Activated naive CD4-positive, alpha-beta T cell treated with anti-CD3 and anti-CD28 coated beads, Interleukin-2, amount 10 ng/mL, durations not matched to agents 7 days and 5 days (primary cell): ENCODE results near the gene PROSER2.

Experiments
- CTCF ChIA-PET: fragments of 350-600 bp; sonication (Branson Sonifier 250); formaldehyde crosslinking; loops from one replicate; lab custom pipeline; 2021; ENCODE audit warnings: antibody characterized with exemption; lab: Charles Lee
- DNase-seq: peaks from one replicate; pipeline ENCODE4 v3.0.0-alpha.2; 2020
- H3K27ac Mint-ChIP-seq: one replicate; pipeline ENCODE4 v1.8.0; 2021; ENCODE audit warnings: mild to moderate bottlenecking, moderate library complexity, mixed read lengths
- H3K27me3 Mint-ChIP-seq: one replicate; pipeline ENCODE4 v1.8.0; 2021; ENCODE audit warnings: mild to moderate bottlenecking, mixed read lengths
- H3K36me3 Mint-ChIP-seq: one replicate; pipeline ENCODE4 v1.8.0; 2021; ENCODE audit warnings: mixed read lengths
- H3K4me1 Mint-ChIP-seq: one replicate; pipeline ENCODE4 v1.8.0; 2021; ENCODE audit warnings: mixed read lengths
- H3K4me3 Mint-ChIP-seq: one replicate; pipeline ENCODE4 v1.8.0; 2021; ENCODE audit warnings: mild to moderate bottlenecking, moderate library complexity, mixed read lengths
- H3K9me3 Mint-ChIP-seq: one replicate; pipeline ENCODE4 v1.8.0; 2021; ENCODE audit warnings: mixed read lengths

PROSER2 gene

DNA sequence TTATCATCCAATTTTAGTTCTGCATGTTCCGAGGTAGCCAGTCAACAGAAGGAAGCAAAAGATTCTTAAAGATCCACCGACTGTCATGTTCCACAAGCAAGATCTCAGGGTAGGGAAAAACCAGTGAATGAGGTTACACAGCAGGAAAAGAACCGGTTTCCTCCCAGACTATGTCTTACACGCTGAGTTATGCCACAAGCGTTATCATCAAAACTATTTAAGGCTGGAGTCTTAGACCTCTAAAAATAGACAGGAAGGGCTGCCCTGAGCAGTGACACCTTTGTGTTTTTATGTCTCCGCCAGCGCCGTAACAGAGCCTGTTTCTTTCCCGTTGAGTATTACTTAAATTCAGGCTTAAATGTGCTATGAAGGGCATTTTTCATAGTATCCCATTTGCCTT lies 48.3 kb downstream of the PROSER2 start:
- Mint-ChIP-seq H3K4me3 (no peak overlapping the region), H3K27me3 (peaks cover 62% of the 10 kb centered on the region), H3K27ac (no peak overlapping the region), H3K4me1 (peaks cover 23% of the 10 kb centered on the region), H3K36me3 (no peaks in the 10 kb centered on the region), H3K9me3 (no peaks in the 10 kb centered on the region)
- CTCF ChIA-PET = no interaction called here
- no peak for DNase-seq

DNA sequence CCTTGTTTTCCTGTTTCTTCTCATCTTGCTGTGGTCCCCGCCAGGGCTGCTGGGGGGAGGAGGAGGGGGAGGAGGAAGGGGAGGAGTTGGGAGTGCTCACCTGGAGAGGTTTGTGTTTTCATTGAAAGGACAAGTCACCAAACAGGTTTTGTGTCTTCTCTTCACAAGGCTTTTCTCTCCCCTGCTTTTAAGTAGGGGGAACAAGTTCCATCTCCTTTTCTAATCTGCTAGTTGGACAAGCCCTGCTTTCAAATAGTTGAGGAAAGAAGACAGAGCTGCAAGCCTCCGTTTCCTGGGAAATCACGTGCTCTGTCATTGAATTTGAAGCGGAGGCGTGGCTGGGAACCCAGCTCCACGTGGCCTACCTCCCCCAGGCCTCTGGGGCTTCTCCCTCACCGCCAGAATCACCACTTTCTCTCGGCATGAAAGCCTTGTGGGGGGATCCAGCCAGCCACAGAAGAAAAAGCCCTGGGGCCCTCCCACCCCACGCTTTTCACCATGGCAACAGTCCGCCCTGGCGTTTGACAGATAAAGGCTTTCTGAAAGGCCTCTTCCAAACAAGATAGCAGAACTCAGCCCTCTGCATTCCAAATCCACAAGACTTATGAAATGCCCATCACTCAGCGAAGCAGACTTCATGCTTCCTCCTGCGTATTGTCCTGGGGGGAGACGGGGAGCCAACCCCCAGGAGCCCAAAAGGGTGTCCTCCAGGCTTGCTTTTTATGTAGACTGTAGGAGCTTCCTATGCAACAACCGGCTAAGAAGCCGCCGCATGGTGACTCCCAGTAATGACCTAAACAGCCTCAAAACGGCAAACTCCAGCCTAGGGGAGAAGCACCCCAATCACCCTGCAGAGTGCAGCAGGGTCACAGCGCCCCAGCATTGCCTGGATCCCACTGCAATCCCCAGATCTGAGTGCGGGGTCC lies 51.7 kb downstream of the PROSER2 start:
- H3K27me3 Mint-ChIP-seq = peaks cover 47% of the 10 kb centered on the region
- H3K27ac Mint-ChIP-seq = no peak overlapping the region
- no peaks in the 10 kb centered on the region for H3K9me3 Mint-ChIP-seq
- CTCF ChIA-PET = no interaction called here
- no peaks in the 10 kb centered on the region for H3K36me3 Mint-ChIP-seq
- H3K4me3 Mint-ChIP-seq = no peak overlapping the region
- H3K4me1 Mint-ChIP-seq = peaks cover 23% of the 10 kb centered on the region
- DNase-seq = peak; percentile 51

DNA sequence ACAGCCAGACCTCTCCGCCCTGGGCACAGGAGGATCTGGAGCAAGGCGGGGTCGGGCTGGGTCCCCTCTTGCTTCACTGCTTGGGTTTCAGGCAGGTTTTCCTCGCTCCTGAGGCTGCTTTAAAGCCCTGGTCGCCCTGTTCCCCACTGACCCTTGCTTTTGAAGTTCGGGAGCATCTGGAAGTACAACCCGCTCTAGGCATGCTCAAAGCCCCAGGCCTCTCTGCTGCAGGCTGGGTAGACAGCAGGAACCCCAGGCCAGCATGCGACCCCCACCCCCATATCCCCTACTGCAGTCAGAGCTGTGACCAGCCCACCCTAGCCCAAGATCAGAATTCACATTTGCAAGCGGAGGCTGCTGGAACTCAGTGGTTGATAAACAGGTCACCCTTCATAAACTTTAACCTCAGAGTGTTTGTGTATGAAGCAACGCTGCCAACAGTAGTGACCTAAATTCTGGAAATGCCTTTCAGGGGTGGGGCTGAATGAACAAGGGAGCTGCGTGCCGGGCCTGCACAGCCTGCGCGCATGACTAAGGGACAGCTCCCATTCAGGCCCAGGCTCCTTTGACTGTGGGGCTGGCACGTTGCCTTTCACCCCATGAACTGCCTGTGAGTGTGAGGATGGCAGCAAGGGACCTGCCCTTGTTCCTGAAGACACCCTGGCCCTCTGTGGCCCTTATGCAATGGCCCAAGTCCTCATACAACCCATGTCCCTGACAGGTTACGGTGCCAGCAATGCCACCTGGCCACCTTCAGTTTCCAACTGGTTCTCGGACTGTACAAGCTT lies 52.5 kb downstream of the PROSER2 start:
- no peak overlapping the region for H3K27ac Mint-ChIP-seq
- peaks cover 41% of the 10 kb centered on the region for H3K27me3 Mint-ChIP-seq
- no peak for DNase-seq
- no peaks in the 10 kb centered on the region for H3K9me3 Mint-ChIP-seq
- CTCF ChIA-PET = no interaction called here
- H3K4me1 Mint-ChIP-seq = peaks cover 23% of the 10 kb centered on the region
- H3K36me3 Mint-ChIP-seq = no peaks in the 10 kb centered on the region
- H3K4me3 Mint-ChIP-seq = no peak overlapping the region

DNA sequence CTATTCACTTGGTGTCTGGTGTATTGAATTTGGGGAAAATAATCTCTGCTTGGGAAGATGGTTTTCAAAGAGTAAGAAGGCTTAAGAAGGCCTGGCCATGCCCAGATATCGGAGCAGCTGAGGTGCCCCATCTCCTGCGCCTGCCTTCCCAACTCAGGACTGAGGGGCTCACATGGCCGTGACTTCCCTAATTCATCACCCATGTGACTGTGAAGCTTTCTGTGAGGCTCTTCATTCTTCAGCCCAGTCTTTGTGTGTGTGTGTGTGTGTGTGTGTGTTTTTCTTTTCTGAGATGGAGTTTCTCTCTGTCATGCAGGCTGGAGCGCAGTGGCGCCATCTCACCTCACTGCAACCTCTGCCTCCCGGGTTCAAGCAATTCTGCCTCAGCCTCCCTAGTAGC lies 53.2 kb downstream of the PROSER2 start:
- Mint-ChIP-seq H3K27me3 (peaks cover 37% of the 10 kb centered on the region), H3K9me3 (no peaks in the 10 kb centered on the region), H3K4me1 (peaks cover 19% of the 10 kb centered on the region), H3K4me3 (no peak overlapping the region), H3K27ac (no peak overlapping the region), H3K36me3 (no peaks in the 10 kb centered on the region)
- no peak for DNase-seq
- CTCF ChIA-PET = no interaction called here

DNA sequence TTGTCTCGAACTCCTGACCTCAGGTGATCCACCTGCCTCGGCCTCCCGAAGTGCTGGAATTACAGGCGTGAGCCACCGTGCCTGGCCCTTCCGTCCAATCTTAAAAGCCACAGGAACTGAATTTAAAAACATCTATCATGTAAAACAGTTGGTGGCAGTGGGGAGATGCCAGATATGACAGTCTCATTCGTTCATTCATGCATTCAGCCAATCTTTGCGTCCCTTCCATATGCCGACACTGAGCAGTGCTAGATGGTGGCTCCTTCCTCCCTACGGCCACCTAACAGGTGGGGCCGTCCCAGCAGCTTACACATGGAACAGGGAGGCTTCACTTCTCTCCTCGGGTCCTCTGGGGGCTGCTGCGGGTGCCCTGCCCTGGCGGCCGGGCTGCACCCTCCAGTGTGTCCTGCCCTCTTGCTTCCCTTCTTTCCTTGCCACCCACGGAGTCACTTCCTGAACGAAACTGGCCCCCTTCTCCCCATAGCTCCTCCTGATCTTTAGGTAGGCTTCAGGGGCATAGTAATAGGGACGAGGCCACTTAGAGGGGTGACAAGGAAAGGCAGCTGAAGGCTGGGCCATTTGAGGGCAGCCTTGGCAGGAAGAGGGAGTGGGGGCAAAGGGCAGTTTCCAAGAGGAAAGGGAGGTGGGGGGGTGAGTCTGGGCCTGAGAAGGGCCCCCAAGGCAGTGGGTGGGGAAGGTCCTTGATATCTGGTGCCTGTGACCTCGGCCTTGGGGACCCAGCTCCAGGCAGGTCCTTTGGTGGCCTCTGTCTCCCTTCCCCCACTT lies 53.8 kb downstream of the PROSER2 start:
- Mint-ChIP-seq H3K9me3 (no peaks in the 10 kb centered on the region), H3K4me1 (peaks cover 13% of the 10 kb centered on the region), H3K27me3 (peaks cover 39% of the 10 kb centered on the region), H3K27ac (no peak overlapping the region), H3K4me3 (no peak overlapping the region), H3K36me3 (no peaks in the 10 kb centered on the region)
- no peak for DNase-seq
- CTCF ChIA-PET = no interaction called here

DNA sequence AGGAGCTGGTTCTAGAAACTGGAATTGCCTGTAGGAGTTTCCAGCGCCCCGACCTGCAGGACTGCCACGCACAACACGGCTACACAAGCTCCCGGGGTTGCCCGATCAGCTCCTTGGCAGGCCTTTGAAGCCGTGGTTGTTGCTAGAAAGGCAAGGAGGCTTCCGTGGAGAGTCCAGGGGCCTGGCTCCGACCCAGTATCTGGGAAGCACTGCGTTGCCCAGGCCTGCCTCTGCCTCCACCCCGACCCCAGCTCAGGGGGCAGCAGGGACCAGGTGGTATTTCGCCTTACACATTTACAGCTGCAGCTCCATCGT lies 54.4 kb downstream of the PROSER2 start:
- Mint-ChIP-seq H3K27ac (no peak overlapping the region), H3K27me3 (peaks cover 38% of the 10 kb centered on the region), H3K36me3 (no peaks in the 10 kb centered on the region), H3K4me1 (peaks cover 13% of the 10 kb centered on the region), H3K9me3 (no peaks in the 10 kb centered on the region), H3K4me3 (no peak overlapping the region)
- CTCF ChIA-PET = no interaction called here
- DNase-seq = no peak

DNA sequence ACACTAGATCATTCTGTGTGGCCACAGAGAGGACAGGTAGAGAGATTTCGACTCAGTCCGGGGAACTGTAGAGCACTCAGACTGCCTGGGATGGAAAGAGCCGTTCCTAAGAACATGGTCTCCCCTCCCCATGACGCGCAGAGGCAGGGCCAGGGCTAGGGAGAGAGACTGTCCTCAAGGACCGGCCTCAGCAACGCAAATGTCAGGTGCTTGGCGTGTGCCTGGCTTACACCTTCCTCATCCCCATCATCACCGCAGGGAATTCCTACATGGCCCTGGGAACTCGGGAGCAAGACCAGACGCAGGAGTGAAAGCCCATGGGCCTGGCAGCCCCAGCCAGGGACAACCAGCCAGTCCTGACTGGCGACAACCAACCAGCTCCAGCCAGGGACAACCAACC lies 55.6 kb downstream of the PROSER2 start:
- H3K27ac Mint-ChIP-seq = no peak overlapping the region
- H3K9me3 Mint-ChIP-seq = no peaks in the 10 kb centered on the region
- no peaks in the 10 kb centered on the region for H3K36me3 Mint-ChIP-seq
- DNase-seq = no peak
- CTCF ChIA-PET = no interaction called here
- peaks cover 29% of the 10 kb centered on the region for H3K27me3 Mint-ChIP-seq
- no peak overlapping the region for H3K4me3 Mint-ChIP-seq
- H3K4me1 Mint-ChIP-seq = peaks cover 16% of the 10 kb centered on the region

DNA sequence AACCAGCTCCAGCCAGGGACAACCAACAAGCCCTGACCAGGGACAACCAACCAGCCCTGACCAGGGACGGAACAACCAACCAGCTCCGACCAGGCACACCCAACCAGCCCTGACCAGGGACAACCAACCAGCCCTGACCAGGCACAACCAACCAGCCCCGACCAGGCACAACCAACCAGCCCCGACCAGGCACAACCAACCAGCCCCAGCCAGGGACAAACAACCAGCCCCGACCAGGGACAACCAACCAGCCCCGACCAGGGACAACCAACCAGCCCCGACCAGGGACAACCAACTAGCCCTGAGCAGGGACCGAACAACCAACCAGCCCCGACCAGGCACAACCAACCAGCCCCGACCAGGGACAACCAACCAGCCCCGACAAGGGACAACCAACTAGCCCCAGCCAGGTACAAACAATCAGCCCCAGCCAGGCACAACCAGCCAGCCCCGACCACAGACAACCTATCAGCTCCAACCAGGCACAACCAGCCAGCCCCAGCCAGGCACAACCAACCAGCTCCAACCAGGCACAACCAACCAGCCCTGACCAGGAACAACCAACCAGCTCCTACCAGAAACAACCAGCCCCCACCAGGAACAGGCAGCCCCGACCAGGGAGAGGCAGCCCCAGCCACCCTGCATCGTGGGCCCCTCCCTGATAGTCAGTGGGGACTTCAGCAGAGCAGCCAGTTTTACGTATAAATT lies 56.4 kb downstream of the PROSER2 start:
- DNase-seq = no peak
- Mint-ChIP-seq H3K4me3 (no peak overlapping the region), H3K36me3 (no peaks in the 10 kb centered on the region), H3K27me3 (peaks cover 27% of the 10 kb centered on the region), H3K27ac (no peak overlapping the region), H3K9me3 (no peaks in the 10 kb centered on the region), H3K4me1 (peaks cover 8% of the 10 kb centered on the region)
- CTCF ChIA-PET = no interaction called here

DNA sequence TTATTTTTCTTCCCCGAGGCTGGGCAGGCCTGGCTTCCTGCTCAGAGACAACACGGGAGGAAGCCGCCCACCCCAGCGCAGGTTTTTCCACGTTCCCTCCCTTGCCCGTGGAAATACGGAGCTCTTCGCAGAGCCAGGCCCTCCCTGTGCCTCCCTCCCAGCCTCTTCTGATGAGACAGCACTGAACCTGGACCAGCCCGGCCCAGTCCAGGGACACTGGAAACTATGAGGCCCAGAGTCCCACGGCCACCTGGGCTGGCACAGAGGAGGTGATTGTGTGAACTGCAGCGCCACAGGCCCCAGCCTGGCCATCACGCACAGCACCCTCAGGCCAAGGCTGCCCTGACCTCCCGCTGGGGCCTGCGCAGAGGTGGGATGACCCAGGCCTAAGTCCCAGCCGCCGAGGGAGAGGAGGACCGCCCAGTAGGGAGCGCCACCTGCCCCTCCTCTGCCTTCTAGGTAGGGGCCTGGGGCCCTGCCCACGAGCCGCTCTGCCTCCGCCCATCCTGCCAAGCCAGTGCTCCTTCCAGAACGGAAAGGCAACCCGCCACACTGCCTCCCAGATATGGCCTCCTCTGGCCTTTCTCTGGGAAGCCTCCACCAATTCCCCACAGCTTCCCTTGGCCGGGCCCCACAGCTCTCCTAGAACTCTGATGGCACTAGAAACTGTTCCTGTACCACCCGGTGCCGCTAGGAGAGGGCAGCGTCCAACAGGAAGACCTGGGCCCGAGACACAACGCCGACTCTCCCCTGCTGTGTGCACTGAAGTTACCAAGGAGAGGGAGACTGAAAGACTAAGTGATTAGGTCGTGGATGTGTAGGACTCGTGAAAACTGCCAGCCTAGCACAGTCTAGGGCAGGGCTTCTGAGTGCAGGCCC lies 57.2 kb downstream of the PROSER2 start:
- H3K4me1 Mint-ChIP-seq = peaks cover 2% of the 10 kb centered on the region
- no peak for DNase-seq
- no peaks in the 10 kb centered on the region for H3K9me3 Mint-ChIP-seq
- no peaks in the 10 kb centered on the region for H3K36me3 Mint-ChIP-seq
- CTCF ChIA-PET = no interaction called here
- no peak overlapping the region for H3K27ac Mint-ChIP-seq
- H3K27me3 Mint-ChIP-seq = peaks cover 18% of the 10 kb centered on the region
- no peak overlapping the region for H3K4me3 Mint-ChIP-seq

DNA sequence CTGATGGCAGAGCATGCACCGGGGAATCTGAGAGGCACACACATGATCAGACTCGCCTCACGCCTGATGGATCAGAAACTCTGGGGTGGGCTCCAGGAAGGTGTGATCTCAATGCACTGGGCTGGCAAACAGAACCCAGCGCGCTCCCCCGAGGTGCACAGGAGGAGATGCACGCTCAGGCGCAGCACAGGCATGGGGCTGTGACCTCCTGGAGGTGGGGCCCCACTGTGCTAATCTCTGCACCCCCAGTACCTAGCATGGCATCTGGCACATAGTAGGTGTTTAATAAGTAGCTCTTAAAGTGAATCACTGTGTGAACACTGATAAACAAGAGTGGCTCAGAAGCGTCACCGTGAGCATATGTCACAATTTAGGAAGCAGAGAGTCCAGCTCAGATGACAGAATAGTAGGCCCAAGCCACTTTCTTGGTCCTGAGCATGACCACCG lies 57.9 kb downstream of the PROSER2 start:
- Mint-ChIP-seq H3K27ac (no peak overlapping the region), H3K36me3 (no peaks in the 10 kb centered on the region), H3K4me3 (no peak overlapping the region), H3K9me3 (no peaks in the 10 kb centered on the region), H3K4me1 (peaks cover 2% of the 10 kb centered on the region), H3K27me3 (peaks cover 15% of the 10 kb centered on the region)
- CTCF ChIA-PET = no interaction called here
- no peak for DNase-seq

DNA sequence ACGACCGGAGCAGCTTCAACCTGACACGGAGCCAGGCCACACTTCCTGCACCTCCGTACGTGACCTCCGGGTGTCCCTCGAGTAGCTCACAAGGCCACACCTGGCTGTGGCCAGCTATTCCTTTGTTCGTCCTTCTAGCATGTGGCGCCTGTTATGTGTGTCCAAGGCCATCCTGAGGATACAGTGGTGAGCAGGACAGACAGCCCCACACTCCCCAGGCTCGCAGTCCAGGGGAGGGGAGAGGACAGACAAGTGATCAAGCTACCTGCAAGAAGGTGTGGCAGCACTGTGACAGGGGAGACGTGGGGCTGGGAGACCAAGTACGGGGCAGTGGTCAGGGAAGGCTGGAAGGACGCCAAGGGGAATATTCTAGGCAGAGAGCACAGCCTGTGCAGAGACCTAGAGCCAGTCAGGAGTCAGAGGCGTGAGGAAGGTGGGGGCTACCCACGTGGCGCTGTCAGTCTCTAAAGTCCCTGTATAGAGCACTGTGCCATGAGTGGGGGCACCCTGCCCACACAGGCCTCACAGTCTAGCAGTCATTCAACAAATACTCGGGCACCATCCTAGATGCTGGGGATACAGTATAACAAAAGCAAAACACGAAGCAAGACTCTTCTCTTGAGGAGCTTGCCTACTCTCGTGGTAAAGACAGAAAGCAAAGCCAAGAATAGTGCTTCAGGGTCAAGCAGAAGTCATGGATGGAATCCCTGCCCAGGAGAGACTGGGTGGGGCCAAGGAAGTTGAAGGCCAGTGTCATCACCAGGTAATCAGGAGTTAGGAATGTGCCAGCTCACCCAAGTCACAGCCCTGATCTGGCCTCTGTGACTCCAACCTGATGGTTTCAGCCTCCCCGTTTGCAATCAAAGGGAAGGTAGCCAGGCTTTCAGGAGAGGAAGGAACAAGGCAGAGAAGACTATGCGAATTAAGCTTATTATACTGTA lies 58.6 kb downstream of the PROSER2 start:
- H3K4me3 Mint-ChIP-seq = no peak overlapping the region
- no peak for DNase-seq
- CTCF ChIA-PET = interaction anchor here (1.5 kb wide), 1 partner anchor 17 kb away, joined by 3 read pairs; no protein-coding TSS in a partner anchor
- no peaks in the 10 kb centered on the region for H3K9me3 Mint-ChIP-seq
- H3K27ac Mint-ChIP-seq = no peak overlapping the region
- peaks cover 15% of the 10 kb centered on the region for H3K27me3 Mint-ChIP-seq
- peaks cover 2% of the 10 kb centered on the region for H3K4me1 Mint-ChIP-seq
- H3K36me3 Mint-ChIP-seq = no peaks in the 10 kb centered on the region

DNA sequence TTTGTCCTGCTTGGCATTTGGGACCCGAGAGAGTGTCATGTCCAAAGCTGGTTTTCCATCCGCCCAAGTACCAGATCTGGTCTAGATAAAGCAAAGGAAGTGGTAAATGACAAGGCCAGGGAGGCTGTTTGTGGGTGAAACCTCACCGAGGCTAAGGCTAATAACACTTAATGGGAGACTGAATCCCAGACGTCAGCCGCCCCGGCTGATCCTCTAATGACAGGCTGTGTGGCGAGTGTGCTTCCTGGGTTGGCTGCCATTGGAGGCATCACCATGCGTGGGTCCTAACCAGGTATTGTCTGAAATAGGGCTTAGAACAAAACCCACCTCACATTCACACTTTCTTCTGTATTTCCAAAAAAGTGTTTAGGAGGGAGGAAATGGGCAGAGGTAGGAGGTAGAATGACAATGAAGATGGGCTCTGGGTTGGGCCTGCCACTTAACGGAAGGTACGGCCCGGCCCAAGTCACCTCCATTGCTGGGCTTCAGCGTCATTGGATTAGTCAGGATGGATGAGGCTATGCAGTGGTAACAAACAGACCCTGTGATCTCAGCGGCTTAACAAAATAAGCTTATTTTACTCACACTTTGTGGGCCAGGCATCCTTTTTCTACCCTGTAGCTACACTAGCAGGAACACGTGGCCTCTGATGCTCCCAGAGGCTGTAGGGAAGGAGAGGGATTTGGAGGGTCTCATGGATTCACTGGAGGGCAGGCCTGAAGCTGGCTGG lies 59.7 kb downstream of the PROSER2 start:
- H3K27ac Mint-ChIP-seq = no peak overlapping the region
- no peaks in the 10 kb centered on the region for H3K36me3 Mint-ChIP-seq
- CTCF ChIA-PET = interaction anchor here (0.6 to 1.5 kb wide), 2 partner anchors 16 to 62 kb away, joined by 3 read pairs; no protein-coding TSS in a partner anchor
- H3K4me3 Mint-ChIP-seq = no peak overlapping the region
- peaks cover 8% of the 10 kb centered on the region for H3K27me3 Mint-ChIP-seq
- H3K9me3 Mint-ChIP-seq = no peaks in the 10 kb centered on the region
- DNase-seq = no peak
- peaks cover 2% of the 10 kb centered on the region for H3K4me1 Mint-ChIP-seq
